Epithelial cell of proximal tubule (primary cell): Measurements from ENCODE around the gene SERTAD3. TPM values are rescaled to one million over a fixed set of nuclear protein-coding genes. Genes with fewer than 3 reads are reported as not detected.
"Not testable (repeated sequence)": the region's sequence is repeated elsewhere in the genome, so short reads cannot be mapped to it uniquely, and the experiment has no call there.

Experiments used
- DNase-seq: peaks from one replicate; pipeline ENCODE4 v3.0.0-alpha.2; 2011; ENCODE audit warnings: low read depth
- H3K4me3 ChIP-seq: 2 replicates; pipeline ENCODE4 v1.5.1; 2011; ENCODE audit warnings: low read depth, mild to moderate bottlenecking, low read length
- total RNA-seq: library from RNA; depleted of rRNA; stranded (reverse); fragments of >200 nt; gene quantifications from 2 replicates; pipeline ENCODE4 v1.2.3, GENCODE V29; 2015
- TF ChIP-seq, protein P1 (sequence below): conservative IDR thresholded peaks from 2 replicates; pipeline ENCODE4 v1.5.1; 2012; ENCODE audit warnings: low read depth, mild to moderate bottlenecking, low read length

Gene SERTAD3
- total RNA-seq, 1 donor from 2014 or later = 11.3 TPM

DNA sequence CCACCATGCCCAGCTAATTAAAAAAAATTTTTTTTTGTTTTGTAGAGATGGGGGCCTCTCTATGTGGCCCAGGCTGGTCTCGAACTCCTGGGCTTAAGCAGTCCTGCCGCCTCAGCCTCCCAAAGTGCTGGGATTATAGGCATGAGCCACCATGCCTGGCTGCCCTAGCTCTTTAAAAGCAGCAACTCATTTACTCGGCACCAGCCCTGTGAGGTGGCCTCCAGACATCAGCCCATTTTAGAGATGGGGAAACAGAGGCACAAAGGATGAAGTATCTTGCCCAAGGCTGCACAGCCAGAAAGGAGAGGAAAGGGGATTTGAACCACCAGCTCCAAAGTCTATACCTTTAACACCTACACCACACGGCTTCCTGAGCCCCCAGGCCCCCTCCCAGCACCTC is 31.3 kb downstream of the SERTAD3 start:
- TF ChIP-seq, protein P1, sequence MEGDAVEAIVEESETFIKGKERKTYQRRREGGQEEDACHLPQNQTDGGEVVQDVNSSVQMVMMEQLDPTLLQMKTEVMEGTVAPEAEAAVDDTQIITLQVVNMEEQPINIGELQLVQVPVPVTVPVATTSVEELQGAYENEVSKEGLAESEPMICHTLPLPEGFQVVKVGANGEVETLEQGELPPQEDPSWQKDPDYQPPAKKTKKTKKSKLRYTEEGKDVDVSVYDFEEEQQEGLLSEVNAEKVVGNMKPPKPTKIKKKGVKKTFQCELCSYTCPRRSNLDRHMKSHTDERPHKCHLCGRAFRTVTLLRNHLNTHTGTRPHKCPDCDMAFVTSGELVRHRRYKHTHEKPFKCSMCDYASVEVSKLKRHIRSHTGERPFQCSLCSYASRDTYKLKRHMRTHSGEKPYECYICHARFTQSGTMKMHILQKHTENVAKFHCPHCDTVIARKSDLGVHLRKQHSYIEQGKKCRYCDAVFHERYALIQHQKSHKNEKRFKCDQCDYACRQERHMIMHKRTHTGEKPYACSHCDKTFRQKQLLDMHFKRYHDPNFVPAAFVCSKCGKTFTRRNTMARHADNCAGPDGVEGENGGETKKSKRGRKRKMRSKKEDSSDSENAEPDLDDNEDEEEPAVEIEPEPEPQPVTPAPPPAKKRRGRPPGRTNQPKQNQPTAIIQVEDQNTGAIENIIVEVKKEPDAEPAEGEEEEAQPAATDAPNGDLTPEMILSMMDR = no peak
- DNase-seq = no peak
- no peak overlapping the region for H3K4me3 ChIP-seq

DNA sequence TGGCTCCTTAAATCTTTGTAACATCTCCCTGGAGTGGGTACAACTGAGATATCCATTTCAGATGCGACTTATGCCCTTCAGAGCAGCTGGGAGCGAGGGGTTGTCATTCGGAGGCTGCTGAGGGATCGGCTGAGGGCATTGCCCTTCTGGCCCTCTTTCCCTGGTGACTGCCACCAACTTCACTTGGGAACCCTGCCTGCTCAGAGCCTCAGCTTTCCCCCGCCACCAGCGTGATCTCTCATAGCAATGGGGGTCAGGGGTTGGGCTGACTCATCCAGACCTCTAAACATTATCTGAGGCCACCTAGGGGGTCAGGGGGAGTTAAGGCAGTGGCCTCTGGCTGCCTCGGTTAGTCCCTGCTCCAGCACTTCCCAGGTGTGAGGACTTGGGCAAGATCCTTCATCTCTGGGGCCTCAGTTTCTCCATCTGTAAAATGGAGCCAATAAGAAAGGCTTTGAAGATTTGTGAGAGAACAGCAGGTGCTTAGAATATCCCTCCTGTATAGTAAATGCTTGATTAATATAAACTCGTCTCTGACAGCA is 32.1 kb downstream of the SERTAD3 start:
- DNase-seq = no peak
- TF ChIP-seq, protein P1 = no peak
- H3K4me3 ChIP-seq = no peak overlapping the region

DNA sequence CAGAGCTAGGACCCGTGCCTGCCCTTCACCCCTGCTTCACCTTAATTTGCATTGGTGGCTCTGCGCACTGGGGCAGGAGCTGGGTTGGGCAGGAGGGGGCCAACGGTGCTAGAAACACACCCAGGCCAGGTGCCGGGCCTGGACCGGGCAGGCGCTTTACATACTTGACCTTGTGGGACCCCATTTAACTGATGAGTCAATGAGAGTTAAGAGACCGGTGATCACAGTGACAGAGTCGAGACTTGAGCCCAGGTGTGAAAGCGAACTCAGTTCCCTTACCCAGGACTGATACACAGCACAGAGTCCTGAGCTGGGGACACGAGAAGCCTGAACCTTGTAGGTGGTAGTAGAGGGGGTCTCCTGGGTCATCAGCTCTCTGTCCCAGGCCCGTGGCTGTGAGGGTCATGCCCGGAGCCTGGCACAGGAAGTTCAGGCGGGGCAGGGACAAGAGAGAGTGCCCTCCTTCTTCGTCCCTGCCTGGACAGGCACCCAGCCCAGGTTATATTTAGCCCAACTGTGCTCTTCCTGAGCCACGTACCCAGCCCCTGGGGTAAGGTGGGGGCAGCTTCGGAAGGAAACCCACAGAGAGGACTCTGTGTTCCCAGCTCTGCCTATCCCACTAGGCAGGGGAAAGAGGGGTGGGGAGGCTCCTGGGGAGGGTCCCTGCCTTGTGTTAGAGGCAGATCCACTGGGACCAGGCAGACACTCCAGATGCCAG is 32.9 kb downstream of the SERTAD3 start:
- H3K4me3 ChIP-seq = no peak overlapping the region
- TF ChIP-seq, protein P1 = no peak
- no peak for DNase-seq

DNA sequence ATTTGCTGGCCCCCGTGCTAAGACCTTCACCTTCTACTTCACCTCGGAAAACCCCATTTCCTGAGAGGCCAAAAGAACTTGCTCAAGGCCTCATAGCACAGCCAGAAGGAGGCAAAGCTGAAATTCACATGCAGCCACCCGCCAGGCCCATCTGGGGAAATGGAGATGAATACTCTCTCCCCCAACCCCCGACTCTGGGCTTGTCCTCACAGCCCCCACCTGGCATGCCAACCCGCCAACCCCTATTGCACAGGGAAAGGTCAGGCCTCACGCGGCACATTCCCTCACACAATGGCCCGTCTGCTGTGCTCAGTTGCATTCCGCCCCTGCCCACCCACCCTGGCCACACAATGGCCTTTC is 34.1 kb downstream of the SERTAD3 start:
- H3K4me3 ChIP-seq = no peak overlapping the region
- TF ChIP-seq, protein P1 = no peak

DNA sequence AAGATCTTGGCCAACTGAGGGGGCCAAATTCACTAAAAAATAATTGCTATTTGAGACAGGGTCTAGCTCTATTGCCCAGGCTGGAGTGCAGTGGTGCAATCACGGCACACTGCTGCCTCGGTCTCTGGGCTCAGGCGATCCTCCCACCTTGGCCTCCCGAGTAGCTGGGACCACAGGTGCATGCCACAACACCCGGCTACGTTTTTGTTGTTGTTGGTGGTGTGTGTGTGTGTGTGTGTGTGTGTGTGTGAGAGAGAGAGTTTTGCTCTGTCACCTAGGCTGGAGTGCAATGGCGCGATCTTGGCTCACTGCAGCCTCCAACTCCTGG is 35.6 kb downstream of the SERTAD3 start:
- not testable (repeated sequence) for H3K4me3 ChIP-seq, DNase-seq

More for the DNA sequence above, 34.1 kb downstream of the SERTAD3 start:
- DNase-seq = no peak

DNA sequence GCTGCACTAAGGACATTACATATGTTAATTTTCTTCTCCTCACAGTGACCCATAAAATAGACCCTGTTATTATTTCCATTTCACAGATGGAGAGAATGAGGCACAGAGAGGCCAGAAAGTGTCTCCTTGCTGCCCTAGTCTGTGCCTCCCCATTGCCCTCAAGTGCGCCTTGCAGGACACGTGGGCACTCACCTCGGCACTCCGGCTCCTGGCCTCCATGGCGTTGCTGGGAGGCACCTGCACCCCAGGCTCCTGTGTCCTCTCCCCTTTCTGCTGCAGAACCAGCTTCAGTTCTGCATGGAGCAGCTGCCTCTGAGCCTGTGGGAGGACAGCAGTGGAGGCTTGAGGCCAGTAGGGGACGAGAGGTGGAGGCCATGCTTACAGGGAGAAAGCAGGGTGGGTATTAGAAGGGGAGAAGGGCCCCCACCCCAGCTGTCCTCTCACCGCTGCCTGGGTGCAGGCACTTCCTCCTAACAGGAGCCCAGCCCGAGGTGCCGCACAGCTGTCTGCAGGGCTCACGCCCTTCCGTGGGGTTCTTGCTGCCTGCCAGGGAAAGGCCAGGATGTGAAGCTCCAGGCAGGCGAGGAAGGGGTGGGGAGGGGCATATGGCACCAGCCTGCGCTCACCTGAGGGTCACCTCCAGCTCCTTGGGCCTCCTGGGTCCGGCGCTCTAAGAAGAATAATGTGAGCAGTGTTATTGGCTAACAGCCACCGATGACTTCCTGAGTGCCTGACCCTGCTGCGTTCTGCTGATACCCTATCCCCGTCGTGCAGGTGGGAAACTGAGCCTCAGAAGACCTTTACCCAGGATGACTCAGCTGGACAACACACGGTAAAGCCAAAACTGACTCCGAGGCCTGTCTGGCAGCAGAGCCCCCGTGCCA is 36.2 kb downstream of the SERTAD3 start:
- TF ChIP-seq, protein P1 = no peak
- no peak overlapping the region for H3K4me3 ChIP-seq
- DNase-seq = no peak

DNA sequence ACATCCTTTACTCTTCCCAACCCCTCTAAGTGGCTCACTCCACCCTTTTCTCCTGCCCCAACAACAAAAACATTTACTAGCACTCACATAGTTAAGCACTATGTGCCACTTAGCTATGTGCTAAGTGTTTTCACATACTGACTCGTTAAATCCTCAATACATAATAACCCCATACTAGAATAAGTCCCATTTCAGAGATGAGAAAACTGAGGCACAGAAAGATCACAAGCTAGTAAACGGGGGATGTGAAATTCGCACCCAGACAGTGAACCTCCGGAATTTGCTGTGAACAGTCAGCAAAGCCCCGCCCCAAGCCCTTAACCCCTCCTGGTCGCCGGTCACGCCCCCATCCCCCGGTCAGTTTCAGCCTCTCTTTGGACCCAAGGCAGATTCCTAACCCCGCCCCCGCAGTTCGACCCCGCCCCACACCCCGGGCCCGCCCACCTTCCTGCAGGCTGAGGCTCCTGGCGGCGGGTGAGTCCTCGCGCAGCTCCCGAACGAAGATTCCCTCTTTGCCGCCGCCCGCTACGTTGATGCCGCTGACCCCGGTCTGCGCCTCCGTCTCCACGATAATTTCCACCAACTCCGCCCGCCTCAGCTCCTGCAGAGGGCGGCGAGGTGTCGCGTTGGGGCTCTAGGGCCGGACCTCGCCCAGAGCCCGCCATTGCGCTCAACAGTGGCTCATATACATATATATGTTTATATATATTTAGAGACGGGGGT is 40.7 kb downstream of the SERTAD3 start:
- TF ChIP-seq, protein P1 = no peak
- DNase-seq = no peak

More for the DNA sequence above, 40.7 kb downstream of the SERTAD3 start:
- H3K4me3 ChIP-seq = peak overlapping the region; percentile 62
